DMS79 treated with DMSO at 0.1 percent for 48 hours (cell line): ENCODE data around the gene ADORA2B.
"Not testable (repeated sequence)": the region's sequence is repeated elsewhere in the genome, so short reads cannot be mapped to it uniquely, and the experiment has no call there.

ENCODE experiments used
- DNase-seq: peaks from one replicate; lab custom pipeline; 2025; lab: John Stamatoyannopoulos, UW

Gene ADORA2B

DNA sequence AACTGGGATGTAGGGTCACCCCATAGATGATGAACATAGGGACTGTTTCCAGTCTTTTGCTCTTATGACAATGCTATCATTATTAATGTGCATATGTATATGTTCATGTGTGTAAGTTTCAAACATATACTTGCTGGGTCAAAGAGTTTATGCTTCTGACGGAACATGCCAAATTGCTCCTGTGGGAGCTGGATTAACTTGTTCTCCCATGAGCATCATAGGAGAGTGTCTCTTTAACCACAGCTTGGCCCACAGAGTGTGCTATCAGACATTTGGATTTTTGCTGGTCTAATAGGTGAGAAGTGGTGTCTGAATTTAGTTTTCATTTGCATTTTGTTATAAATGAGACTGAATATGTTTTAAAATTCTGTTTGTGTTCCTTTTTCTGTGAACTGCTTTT is 22.3 kb upstream of the ADORA2B start:
- no peak for DNase-seq

DNA sequence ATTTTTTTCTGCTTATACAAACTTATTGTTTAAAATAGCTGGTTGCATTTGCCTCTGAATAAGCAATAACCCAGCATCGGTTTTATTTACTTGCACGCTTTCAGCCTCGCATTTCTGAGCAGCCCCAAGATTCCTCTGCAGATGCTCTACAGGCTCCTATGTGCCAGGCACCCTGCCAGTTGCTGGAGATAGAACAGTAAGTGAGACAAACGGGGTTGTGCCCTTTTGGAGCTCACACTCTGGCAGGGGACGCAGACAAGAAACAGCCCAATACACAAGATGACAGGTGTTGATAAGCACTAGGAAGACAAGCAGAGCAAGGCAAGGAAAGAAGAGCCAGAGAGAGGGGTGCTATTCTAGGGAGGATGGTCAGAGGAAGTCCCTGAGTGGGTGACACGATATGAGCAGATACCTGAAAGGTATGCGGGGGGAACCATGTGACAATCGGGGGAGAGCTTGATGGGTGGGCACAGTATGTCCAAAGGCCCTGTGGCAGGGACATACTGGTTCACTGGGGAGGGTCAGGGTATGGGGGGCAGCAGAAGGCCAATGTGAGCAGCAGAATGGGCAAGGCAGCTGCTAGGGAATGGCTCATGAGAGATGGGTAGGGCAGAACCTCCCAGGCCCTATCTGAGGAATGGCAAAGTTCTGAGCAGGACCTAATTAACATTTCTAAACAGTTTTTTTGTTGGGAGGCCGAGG is 18.7 kb upstream of the ADORA2B start:
- no peak for DNase-seq

DNA sequence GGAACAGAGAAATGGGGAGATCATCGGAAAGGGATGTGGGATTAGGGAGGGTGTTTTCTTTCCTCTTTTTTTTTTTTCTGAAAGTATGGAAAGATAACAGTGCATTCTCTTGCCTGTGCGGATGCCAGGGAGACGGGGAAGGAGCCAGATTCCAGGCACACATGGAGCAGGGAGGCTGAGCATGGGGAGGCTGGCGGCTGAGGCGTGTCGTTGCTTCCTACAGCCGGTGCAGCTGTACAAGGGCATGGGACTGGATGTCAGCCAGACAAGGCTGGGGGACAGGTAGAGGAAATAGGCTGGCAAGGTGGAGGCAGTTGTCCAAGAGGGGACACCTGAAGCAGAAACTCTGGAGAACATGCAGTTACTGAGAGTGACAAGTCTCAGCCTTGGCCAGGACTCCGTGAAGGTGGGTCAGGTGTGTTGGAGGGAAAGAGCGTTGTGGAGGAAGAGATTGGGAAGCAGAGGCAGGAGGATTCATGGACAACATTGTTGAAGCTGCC is 16.6 kb upstream of the ADORA2B start:
- no peak for DNase-seq

DNA sequence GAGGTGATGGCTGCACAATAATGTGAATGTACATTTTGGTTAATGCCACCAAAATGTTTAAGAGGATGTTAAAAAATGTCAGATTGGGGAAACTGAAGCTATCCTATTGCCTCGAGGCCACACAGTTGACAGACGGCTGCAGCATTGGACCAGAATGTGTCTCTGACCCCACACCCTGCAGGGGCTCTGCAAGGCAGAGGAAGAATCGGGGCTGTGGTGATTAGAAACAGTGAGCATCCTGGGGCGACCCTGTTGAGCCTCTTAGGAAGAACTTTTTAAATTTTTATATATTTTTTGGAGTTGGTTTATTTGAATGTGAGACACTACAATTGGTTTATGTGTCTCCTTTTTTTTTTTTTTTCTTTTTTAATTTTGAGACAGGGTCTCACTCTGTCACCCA is 15.0 kb upstream of the ADORA2B start:
- no peak for DNase-seq

DNA sequence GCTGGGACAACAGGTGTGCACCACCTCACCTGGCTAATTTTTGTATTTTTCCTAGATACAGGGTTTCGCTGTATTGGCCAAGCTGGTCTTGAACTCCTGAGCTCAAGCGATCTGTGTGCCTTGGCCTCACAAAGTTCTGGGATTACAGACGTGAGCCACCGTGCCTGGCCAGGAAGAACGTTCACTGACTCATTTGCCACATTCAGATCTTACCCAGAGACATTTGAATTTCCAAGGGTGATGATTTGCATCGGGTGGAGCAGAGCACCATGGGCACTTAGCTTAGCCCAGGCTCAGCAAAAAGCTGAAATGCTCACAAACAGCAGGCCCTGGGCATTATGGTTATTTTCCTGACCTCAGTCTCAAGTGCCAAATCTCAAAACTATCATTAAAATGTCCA is 14.5 kb upstream of the ADORA2B start:
- DNase-seq, result no peak

DNA sequence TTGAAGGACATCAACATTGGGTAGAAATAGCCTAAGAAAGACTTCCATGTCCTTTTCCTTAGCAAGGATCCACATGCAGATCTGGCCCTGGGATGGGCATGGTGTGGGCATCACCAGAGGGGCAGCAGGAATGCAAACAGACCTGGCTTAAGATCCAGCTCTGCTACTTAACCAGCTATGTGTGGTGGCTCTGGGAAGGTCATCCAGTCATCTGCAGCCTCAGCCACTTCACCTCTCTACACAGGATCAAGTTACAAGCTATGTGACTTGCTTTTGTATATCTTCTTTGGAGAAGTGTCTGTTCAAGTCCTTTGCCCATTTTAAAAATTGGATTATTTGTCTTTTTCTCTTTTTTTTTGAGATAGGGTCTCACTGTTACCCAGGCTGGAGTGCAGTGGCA is 13.5 kb upstream of the ADORA2B start:
- no peak for DNase-seq

DNA sequence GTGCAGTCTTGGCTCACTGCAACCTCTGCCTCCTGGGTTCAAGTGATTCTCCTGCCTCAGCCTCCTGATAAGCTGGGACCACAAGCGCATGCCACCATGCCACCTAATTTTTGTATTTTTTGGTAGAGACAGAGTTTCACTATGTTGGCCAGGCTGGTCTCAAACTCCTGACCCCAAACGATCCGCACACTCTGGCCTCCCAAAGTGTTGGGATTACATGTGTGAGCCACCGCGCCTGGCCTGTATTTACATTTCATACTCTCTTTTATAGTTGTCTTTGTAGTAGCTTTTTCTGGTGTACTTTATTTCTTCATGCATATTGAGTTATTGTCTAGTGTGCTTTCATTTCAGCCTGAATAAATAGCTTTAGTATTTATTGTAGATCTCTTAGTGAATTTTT is 10.1 kb upstream of the ADORA2B start:
- no peak for DNase-seq

DNA sequence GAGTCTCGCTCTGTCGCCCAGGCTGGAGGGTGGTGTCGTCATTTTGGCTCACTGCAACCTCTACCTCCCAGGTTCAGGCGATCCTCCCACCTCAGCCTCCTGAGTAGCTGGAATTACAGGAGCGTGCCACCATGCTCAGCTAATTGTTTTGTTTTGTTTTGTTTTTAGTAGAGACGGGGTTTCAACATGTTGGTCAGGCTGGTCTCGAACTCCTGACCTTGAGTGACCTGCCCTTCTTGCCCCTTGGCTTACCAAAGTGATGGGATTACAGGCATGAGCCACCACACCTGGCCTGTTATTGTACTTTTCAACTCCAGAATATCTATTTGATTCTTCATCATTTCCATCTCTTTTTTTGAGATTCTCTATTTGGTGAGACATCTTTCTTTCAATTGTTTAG is 9.0 kb upstream of the ADORA2B start:
- DNase-seq, result no peak

DNA sequence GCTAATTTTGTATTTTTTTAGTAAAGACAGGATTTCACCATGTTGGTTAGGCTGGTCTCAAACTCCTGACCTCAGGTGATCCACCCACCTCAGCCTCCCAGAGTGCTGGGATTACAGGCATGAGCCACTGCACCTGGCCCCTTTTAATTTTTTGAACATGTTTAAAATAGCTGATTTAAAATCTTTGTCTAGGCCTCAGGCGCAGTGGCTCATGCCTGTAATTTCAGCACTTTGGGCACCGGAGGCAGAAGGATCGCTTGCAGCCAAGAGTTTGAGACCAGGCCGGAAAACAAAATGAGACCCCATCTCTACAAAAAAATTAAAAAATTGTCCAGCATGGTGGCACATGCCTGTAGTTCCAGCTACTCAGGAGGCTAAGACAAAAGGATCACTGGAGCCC is 8.4 kb upstream of the ADORA2B start:
- not testable (repeated sequence) for DNase-seq

DNA sequence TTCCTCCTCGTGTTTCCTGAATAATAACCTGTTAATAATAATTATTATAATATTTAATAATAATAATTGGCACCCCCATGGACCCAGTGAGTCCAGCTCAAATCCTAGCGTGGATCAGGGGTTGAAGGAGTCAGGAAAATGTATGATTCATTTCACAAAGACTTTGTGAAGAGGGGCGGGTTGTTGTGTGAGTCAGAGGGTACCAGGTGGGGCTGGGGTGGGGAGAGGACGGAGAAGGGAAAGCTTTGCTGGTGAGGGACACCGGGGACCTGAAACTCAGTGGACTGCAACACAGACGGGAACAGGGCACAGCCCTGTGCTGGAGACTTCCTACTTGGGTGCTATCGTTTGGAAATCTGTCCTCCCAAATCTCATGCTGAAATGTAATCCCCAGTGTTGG is 3.1 kb upstream of the ADORA2B start:
- no peak for DNase-seq

DNA sequence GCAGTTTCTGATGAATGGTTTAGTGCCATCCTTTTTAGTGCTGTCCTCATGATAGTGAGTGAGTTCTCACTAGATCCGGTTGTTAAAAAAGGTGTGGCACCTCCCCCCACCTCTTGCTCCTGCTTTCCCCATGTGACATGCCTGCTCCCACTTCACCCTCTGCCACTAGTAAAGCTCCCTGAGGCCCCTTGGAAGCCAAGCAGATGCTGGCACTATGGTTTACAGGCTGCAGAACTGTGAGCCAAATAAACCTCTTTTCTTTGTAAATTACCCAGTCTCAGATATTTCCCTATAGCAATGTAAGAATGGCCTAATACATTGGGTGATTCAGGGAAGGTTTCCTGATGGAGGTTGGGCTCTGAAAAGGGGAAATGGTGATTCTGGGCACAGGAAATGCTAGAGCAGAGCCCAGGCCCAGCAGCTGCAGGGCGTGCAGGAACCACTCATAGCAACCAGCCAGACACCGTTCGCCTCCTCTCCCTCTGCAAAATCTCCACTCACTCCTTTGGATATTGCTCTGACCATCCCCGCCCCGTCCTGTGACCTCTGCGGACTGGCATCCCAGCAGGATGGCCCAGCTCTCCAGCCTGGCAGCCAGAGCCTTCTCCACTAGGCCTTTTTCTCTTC is 2.6 kb upstream of the ADORA2B start:
- DNase-seq, result no peak

DNA sequence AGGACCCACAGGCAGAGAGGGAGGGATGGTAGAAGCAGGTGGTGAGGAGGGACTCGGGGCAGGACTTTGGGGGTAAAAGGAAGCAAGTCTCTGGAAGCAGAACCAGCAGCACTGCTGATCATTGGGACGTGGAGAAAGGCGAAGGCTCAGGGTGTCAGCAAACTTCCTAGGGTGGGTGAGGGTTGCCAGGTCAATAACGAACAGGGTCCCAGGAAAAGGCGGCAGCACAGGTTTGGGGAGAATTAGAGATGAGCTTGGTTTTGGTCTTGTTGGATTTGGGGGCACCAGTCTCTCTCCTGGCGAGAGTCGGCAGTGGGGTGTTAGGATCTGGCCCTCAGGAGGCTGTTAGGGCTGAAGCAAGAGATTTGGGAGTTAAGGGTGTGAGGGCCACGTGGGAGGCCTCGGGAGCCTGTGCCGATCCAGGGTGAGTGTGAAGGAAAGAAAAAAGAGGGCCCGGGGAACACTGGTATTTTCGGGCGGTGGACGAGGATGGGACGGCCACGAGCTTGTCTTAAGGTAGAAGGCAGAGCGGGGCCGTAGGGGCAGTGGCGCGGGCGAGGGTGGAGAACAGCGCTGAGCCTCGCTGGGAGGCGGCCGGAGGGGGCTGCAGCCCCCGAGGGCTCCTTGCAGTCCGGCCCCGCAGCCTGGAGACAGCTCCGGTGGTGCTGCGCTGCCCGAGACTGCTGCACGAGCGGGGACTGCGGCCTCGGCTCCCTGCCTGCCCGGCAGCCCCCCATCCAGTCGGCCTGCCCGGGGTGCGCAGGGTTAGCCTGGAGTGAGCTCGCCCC is 765 bp upstream of the ADORA2B start:
- no peak for DNase-seq

DNA sequence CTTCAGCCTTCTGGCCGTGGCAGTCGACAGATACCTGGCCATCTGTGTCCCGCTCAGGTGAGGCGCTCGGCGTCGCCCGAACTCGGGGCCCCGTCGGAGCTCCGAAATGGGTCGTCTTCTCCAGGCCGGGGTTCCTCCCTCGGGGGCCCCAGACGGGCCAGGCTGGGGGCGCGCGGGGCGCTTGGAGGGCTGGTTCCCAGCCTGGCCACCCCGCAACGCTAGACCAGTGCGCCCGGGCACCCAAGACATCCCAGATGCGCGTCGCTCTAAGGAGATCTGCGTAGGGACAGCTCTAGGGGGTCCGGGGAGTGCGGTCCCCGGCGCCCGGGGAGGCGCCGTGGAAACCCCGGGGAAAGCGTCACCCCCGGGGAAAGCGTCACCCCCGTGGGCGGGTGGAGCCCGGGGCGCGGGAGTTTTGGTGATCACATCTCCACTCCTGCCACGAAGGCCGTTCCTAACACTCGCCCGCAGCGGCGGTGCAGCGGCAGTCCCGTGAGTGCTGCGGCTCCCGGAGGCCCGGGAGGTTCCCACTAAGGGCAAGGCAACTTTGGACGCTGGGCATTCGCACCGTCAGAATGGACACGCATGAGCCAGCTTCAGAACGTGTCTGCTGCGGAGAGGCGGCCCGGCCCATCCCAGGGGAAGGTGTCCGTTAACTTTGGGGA is 729 bp downstream of the ADORA2B start:
- no peak for DNase-seq

DNA sequence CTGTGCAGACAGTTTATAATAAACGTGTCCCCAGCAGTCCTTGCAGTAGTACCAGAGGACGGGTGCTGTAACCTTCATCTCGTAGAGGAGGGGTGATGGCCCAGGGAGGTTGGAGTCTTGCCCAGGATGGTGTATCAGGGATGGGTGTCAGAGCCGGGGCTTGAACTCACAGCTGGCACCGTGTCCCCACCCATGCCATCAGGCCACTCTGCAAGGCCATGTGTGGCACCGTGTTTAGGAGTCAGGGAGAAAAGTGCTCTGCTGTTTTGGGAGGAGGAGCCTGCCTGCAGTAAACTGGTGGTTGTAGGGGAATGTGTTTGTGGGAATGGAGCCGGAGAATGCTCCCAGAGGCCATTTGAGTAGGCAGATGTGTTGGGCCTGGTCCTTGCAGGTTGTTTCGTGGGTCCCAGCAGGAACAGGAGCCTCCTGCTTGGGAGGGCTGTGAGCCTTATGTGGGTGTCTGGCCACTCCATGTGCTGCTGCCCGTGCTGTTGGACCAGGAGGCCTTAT is 1.7 kb downstream of the ADORA2B start:
- DNase-seq, result no peak

DNA sequence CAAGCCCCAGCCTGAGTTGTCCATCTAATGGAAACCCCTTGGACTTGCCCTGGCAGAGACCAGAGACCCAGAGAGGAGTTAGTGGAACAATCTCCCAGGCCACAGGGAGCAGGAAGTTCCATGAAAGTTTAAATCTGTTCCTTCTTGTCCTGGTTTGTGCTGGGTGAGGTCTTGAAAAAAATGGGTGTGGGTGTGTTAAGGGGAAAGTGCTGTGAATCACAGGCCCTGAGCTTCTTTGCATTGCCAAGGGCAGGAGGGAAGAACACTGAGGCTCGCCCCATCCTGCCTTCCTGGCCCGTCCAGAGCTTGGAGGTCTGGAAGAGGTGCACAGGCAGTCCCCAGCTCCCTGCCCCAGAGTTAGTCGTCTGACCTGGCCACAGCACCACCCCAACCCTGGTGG is 2.3 kb downstream of the ADORA2B start:
- no peak for DNase-seq

DNA sequence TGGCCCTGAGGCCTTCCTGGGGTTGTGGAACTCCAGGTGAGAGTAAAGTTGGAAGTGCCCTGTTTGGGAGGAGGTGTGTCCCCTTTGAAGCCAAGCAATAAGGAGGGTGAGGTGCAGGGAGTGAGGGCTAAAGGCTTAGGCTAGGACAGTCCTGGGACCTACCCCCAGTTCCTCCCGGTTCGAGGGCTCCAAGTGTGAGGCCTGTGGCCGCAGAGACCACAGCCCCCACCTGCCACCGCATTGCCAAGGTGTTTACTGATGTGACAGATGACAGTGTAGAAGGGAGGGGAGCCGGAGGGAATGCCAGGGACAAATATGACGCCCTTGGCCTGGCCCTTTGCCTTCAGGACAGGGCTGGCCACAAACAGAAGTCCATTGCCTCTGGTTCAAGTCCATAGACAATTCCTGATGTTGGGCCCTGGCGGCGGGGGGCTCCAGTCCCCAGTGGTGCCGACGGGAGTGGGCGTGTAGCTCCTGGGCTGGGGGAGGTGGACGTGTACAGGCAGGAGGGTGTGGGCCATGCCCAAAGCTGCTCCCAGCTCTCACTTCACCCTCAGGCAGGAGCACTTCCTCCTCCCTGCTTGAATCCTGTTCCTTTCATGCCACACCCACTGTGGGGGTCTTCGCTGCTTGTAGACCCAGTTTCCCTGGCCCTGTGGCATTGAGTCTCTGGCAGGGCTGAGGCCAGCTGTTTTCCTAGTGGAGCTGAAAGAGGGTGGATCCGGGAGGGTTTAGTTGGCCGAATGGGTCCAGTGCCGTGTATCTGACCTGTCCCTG is 3.2 kb downstream of the ADORA2B start:
- no peak for DNase-seq

DNA sequence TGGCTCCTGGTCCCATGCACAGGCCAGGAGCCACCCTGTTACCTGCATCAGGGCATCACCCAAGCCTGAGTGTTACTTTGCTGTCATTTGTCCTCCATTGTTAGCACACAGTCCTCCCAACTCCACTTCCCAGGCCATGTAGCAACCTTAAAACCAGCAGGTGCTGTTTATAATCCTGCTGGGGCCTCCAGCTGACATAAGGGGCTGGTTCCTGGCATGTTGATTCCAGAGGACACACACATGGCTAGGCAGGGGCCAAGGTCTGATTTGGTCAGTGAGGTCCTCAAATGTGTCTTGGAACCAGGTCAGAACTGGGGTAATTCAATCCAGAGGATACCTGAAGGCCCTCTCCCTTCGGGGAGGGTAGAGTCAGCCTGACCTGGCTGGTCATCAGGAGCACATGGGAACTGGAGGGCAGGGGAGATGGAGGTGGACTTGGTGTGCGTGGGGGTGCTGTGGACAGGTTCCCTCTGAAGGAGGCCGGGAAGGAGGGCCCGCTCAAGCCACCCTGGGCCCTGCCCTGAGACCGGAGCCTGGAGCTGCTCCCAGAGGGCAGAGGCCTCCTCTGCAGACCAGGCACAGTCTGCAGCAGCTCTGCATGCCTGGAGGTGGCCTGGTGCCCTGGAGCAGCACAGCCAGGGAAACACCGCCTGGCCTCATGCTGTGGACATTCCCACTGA is 6.6 kb downstream of the ADORA2B start:
- no peak for DNase-seq

DNA sequence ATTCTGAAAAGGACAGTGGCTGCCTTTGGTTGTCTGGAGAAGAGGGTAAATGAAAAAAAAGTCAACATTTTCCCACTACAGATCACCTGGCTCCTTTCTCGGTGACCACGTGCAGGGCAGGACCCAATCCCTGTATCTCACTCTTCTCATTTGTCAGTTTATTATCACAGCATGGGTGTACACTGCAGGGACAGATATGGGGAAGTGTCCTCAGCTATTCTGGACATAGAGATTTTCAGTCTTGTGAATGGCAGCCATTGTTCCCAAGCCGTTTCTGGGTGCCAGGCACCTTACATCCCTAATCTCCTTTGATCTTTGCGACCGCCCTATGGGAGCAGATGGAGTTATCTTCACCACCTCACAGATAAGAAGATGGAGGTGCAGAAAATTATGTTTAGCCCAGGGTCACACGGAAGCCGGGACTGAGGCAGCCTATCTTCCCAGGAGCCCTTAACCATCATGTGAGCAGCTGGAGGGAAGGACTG is 7.2 kb downstream of the ADORA2B start:
- DNase-seq, result no peak

DNA sequence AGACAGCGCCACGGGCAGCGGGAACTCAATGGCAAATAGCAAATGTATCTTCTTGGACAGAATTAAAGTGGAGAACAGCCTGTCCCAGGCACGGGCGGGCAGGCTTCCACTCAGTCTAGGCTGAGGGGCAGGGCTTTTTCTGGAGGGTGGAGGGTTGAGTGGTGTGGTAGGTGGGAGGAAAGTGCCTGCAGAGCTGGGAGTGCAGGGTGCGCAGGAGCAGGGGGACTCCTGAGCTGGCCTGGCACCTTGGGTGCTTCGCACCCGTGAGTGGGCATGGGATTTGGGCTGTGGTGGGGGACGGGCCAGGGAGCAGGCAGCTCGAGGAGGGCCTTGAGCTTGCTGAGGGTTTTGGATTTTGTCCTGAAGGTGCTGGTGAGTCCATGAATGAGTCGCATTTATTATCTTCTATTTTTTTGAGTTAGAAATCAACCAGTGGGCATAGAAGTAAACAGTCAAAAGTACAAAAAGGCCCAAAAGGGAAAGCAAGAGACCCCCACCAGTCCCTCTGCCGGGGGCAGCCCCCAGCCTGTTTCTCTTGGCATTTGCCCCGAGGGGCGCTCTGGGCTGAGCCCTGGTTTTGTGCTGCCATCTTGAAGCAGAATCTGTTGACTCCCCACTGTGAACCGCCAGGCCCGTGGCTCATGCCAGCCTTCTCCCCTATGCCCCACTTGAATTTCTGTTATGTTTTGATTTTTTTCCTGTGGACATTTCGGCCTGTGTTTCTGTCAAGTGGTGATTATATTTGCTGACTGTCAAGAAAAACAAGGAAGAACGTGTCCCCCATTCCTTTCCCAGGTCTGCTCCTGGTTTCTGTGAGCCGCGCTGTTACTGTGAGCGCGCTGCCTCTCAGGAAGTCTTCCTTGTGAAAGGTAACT is 8.2 kb downstream of the ADORA2B start:
- no peak for DNase-seq

DNA sequence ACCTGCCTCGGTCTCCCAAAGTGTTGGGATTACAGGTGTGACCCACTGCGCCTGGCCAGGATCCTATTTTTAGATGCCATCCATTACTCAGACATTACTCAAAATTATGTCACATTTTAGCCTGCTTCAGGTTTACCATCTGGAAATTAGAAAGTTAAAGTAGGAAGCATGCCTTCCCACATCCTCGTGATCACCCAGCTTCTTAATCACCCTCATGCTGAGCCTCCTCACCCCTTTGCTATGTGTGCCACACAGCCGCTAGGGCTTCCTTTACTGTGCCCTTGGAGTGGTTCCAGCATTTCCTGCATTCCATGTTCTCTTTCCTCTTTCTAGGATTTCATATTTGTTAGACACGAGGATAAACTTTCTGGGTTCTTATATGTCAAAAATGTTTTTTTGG is 9.3 kb downstream of the ADORA2B start:
- no peak for DNase-seq
